Glutamatergic neuron (in vitro differentiated cells): ENCODE results near the gene NTM. TPM values are rescaled to one million over a fixed set of nuclear protein-coding genes. Genes with fewer than 3 reads are reported as not detected.
"Not testable (repeated sequence)": the region's sequence is repeated elsewhere in the genome, so short reads cannot be mapped to it uniquely, and the experiment has no call there.

Source experiments
- DNase-seq: peaks from one replicate; pipeline ENCODE4 v3.0.0; 2022
- H3K27ac Mint-ChIP-seq: one replicate; pipeline ENCODE4 v1.8.0; 2020; ENCODE audit warnings: mild to moderate bottlenecking, mixed read lengths, inconsistent platforms; ENCODE audit not compliant: unreplicated experiment
- H3K27me3 Mint-ChIP-seq: one replicate; pipeline ENCODE4 v1.8.0; 2020; ENCODE audit warnings: mild to moderate bottlenecking, moderate library complexity, mixed read lengths, inconsistent platforms; ENCODE audit not compliant: unreplicated experiment
- H3K36me3 Mint-ChIP-seq: one replicate; pipeline ENCODE4 v1.8.0; 2020; ENCODE audit warnings: mild to moderate bottlenecking, mixed read lengths, inconsistent platforms; ENCODE audit not compliant: unreplicated experiment
- H3K4me1 Mint-ChIP-seq: one replicate; pipeline ENCODE4 v1.8.0; 2020; ENCODE audit warnings: mild to moderate bottlenecking, low read depth, mixed read lengths, inconsistent platforms; ENCODE audit not compliant: unreplicated experiment
- H3K4me3 Mint-ChIP-seq: one replicate; pipeline ENCODE4 v1.8.0; 2020; ENCODE audit warnings: mild to moderate bottlenecking, mixed read lengths, inconsistent platforms; ENCODE audit not compliant: unreplicated experiment
- H3K9me3 Mint-ChIP-seq: one replicate; pipeline ENCODE4 v1.8.0; 2020; ENCODE audit warnings: mild to moderate bottlenecking, moderate library complexity, mixed read lengths, inconsistent platforms; ENCODE audit not compliant: unreplicated experiment
- CTCF ChIP-seq: fragments of 200-600 bp; sonication (generic); IDR thresholded peaks from one replicate; pipeline ENCODE4 v1.5.0; 2021; ENCODE audit not compliant: partially characterized antibody, unreplicated experiment
- total RNA-seq: library from RNA; stranded (reverse); fragmentation: NEBNext Ultra II Directional; extraction: Animal tissue kit (Norgen Biotek cat#: 25700); gene quantifications from one replicate; pipeline ENCODE4 v1.2.1, GENCODE V29; 2021; ENCODE audit not compliant: unreplicated experiment

The NTM gene
- total RNA-seq, 1 donor from 2014 or later, result 1.2 TPM

GRCh38 chr11:132357811-132358572 is 987.6 kb downstream of the NTM start:
- Mint-ChIP-seq H3K4me1 (no peaks in the 10 kb centered on the region), H3K4me3 (no peak overlapping the region), H3K36me3 (no peaks in the 10 kb centered on the region), H3K27me3 (no peaks in the 10 kb centered on the region), H3K27ac (no peak overlapping the region), H3K9me3 (no peaks in the 10 kb centered on the region)
- DNase-seq, result no peak
- no peak for TF ChIP-seq CTCF

GRCh38 chr11:132358573-132358953 is 988.1 kb downstream of the NTM start:
- no peak for TF ChIP-seq CTCF
- Mint-ChIP-seq H3K4me1 (no peaks in the 10 kb centered on the region), H3K27me3 (no peaks in the 10 kb centered on the region), H3K27ac (no peak overlapping the region), H3K9me3 (no peaks in the 10 kb centered on the region), H3K4me3 (no peak overlapping the region), H3K36me3 (no peaks in the 10 kb centered on the region)
- DNase-seq, result no peak

GRCh38 chr11:132361011-132361550 is 990.7 kb downstream of the NTM start:
- TF ChIP-seq CTCF, result no peak
- no peak for DNase-seq
- H3K4me3 Mint-ChIP-seq, result no peak overlapping the region
- no peaks in the 10 kb centered on the region for H3K27me3 Mint-ChIP-seq
- H3K27ac Mint-ChIP-seq, result no peak overlapping the region
- no peaks in the 10 kb centered on the region for H3K36me3 Mint-ChIP-seq
- no peaks in the 10 kb centered on the region for H3K4me1 Mint-ChIP-seq
- H3K9me3 Mint-ChIP-seq, result no peaks in the 10 kb centered on the region

- no peaks in the 10 kb centered on the region for H3K27me3 Mint-ChIP-seq
- no peaks in the 10 kb centered on the region for H3K4me1 Mint-ChIP-seq
- H3K9me3 Mint-ChIP-seq, result no peaks in the 10 kb centered on the region
- DNase-seq, result no peak
- no peak overlapping the region for H3K4me3 Mint-ChIP-seq
- H3K36me3 Mint-ChIP-seq, result no peaks in the 10 kb centered on the region
- H3K27ac Mint-ChIP-seq, result no peak overlapping the region
- TF ChIP-seq CTCF, result no peak
Observed at GRCh38 chr11:132365650-132366049, 995.2 kb downstream of the NTM start.

- Mint-ChIP-seq H3K4me1 (no peaks in the 10 kb centered on the region), H3K27me3 (no peaks in the 10 kb centered on the region), H3K4me3 (no peak overlapping the region), H3K36me3 (no peaks in the 10 kb centered on the region), H3K9me3 (no peaks in the 10 kb centered on the region), H3K27ac (no peak overlapping the region)
- DNase-seq, result no peak
- no peak for TF ChIP-seq CTCF
Observed at GRCh38 chr11:132367293-132367692, 996.9 kb downstream of the NTM start.

- H3K36me3 Mint-ChIP-seq, H3K27ac Mint-ChIP-seq, H3K9me3 Mint-ChIP-seq, H3K4me3 Mint-ChIP-seq, H3K4me1 Mint-ChIP-seq, DNase-seq, H3K27me3 Mint-ChIP-seq: not testable (repeated sequence)
Observed at GRCh38 chr11:132370114-132370513, 999.7 kb downstream of the NTM start.
